Eye (tissue), 1 donor: ENCODE measurements around the gene PPP2R3B.
"Not testable (repeated sequence)": the region's sequence is repeated elsewhere in the genome, so short reads cannot be mapped to it uniquely, and the experiment has no call there.

Experiments used
- DNase-seq: peaks from one replicate; pipeline ENCODE4 v3.0.0-alpha.2; 2015

The PPP2R3B gene

DNA sequence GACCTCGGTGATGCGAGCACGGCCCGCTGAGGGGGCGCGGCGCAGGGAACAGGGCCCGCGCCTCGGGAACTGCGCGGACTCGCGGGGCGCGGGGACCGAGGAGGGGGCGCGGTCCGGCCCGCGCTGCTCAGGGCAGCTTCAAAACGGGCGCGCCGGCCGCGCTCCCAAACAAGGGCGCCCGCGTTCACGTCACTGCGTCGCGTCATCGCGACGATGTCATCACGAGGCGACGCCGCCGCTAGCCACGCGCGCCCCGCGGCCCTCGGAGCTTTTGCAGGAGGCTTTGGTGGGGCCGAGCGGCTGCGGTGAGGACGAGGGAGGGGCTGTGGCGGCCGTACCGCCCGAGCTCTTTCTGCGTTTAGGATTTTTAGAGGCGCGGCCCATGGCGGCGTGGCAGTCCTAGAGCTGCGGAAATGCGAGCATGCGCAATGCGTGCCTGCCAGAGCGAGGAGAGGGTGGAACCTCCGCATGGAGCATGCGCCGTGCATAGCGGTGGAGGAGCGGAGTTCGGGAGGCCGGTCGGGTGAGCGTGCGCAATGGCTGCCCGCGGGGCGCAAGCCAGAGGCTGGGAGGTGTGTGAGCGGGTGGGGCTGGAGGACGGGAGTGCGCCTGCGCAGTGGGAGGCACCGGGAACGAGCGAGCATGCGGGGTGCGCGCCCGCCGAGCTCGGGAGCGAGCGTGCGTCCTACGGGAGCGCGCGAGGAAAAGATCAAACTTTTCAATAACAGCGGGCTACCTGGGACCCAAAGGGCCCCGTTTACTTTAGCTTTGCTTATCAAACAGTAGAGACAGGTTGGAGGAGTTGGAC, at the start of gene PPP2R3B:
PPP2R3B (minus strand) TSS at position 140 of the 808 bp plus-strand sequence. CDS start 216 bp downstream, outside the sequence.
- peak; percentile 100 for DNase-seq

- no peak for DNase-seq
These were observed 48.9 kb upstream of the PPP2R3B start for GRCh38 chrX:435536-436122.

DNA sequence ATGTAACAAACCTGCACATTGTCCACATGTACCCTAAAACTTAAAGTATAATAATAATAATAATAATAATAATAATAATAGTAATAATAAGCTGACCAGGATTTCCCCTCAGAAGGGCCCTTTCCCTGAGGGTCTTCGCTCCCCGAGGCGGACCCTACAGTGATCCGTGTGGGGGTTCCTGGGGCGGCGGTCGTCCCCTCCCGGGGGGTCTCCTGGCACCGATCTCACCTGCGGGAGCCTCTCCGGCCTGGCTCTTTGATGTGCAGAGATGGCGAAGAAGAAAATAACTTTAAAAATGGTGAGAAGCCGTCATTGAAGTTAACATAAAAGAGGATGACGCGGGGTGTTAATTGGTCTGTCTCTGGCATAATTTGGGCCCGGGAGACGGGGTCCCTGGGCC, 48.2 kb upstream of the PPP2R3B start:
- no peak for DNase-seq

GRCh38 chrX:433771-434170, 47.1 kb upstream of the PPP2R3B start:
- no peak for DNase-seq

DNA sequence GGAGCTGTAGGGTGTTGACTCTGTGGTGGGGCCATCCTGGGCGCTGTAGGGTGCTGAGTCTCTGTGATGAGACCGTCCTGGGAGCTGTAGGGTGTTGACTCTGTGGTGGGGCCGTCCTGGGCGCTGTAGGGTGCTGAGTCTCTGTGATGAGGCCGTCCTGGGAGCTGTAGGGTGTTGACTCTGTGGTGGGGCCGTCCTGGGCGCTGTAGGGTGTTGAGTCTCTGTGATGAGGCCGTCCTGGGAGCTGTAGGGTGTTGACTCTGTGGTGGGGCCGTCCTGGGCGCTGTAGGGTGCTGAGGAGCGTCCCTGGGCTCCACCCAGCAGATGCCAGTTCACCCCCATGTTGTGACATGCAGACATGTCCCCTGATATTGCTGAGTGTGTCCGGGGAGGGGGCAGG, 46.0 kb upstream of the PPP2R3B start:
- DNase-seq, result not testable (repeated sequence)

DNA sequence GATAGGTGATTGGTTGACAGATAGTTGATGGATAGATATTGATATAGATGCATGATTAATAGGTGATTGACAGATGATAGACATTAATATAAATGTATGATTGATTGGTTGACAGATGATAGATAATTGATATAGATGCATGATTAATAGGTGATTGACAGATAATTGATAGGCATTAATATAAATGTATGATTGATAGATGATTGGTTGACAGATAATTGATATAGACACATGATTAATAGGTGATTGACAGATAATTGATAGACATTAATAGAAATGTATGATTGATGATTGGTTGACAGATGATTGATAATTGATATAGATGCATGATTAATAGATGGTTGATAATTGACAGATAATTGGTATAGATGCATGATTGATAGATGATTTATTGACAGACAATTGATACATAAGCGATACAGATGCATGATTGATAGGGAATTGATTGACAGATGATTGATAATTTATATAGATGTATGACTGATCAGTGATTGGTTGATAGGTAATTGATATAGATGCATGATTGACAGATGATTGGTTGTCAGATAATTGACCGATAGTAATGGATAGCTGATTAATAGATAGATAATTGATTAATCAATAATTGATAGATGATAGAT, 44.9 kb upstream of the PPP2R3B start:
- DNase-seq, result peak; percentile 56

GRCh38 chrX:431056-431455, 44.3 kb upstream of the PPP2R3B start:
- DNase-seq, result peak; percentile 47

DNA sequence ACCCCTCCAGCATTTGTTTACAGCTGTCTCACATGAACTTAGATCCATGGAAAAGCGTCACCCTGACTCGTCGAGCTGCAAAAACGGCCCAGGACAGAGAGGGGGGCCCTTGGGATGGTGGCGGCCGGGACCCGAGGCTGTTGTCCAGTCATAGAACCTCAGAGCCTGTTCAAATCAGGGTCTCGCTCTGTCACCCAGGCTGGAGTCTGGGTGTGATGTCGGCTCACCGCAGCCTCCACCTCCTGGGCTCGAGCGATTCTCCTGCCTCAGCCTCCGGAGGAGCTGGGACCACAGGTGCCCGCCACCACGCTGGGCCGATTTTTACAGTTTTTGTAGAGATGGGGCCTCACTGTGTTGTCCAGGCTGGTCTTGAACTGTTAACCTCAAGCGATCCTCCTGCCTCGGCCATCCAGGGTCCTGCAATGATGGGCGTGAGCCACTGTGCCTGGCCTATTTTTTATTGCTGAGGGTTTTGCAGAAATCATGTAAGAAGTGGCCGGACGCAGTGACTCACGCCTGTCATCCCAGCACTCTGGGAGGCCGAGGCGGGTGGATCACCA, 42.6 kb upstream of the PPP2R3B start:
- no peak for DNase-seq

DNA sequence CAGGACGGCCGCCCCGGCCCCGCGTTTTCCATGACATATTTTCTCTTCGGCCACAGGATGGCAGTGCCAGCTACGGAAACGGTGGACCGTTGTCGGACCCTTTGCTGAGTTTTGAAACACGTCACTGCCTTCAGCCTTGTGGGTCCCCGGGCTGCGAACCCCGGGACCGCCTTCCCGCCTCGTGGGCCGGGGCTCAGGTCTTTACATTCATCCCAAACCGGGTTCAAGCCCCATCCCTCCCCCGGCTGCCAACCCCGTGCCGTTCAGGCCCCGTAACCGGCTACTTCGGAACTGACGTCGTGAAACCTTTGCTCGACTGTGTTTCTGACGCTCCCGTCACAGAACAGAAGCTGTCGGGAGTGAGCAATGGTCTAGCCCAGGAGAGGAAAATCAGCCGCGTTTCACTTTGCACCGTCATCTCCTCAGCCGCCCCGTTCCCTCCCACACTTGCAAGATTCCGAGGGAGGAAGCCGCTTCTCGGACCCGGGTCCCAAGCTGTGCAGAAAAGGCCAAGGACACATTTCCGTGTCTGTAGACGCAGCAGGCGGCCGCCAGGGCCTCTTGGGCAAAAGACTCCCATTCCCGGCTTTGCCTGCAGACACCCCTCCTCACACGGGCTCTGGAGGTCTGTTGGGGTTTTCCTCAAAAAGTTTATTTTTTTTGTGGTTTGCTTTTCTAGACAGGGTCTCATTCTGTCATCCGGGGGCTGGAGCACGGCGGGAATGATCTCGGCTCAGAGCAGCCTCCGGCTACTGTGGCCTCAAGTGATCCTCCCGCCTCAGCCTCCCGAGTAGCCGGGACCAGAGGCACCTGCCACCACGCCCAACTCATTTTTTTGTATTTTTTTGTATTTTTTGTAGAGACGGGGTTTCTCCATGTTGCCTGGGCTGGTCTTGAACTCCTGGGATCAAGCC, 41.4 kb upstream of the PPP2R3B start:
- peak; percentile 86 for DNase-seq

- no peak for DNase-seq
These were observed 40.2 kb upstream of the PPP2R3B start for GRCh38 chrX:426881-427280.

GRCh38 chrX:425056-425455, 38.3 kb upstream of the PPP2R3B start:
- DNase-seq, result no peak

DNA sequence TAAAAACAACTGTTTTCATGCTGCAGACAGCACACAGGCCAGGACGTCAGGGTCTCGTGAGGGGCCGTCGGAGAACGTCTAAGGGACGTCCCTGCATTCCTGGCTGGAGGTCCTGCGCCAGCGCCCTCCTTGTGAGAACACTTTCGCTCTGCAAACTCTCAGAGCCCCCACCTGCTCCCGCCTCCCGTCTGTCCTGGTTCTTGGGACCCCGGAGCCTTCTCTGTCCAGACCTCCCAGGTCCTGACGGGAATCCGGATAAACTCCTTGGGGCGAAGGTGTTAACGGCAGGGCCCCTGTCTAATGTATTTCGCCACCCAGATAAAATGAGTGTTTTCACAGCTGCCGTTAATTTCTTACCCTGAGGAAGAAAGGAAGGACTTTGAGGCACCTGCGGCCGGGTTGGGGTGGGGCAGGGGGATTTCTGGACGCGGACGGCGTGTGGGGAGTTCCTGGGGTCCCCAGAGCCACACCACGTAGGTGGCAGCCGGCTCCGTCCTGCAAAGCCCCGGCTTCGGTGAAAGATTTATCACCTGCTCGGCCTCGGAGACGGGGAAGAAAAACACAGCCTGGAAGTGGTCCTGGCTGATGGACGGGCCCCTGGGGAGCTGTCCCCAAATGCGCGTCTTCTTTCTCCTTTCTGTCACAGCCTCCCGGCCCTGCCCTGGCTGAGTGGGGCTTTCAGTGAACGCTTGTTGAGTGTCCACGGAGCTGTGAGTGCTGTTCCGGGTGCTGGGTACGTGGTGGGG, 35.1 kb upstream of the PPP2R3B start:
- DNase-seq, result no peak

- no peak for DNase-seq
These were observed 34.0 kb upstream of the PPP2R3B start for GRCh38 chrX:420496-421223.

- DNase-seq, result no peak
These were observed 32.4 kb upstream of the PPP2R3B start for GRCh38 chrX:418927-419729.

DNA sequence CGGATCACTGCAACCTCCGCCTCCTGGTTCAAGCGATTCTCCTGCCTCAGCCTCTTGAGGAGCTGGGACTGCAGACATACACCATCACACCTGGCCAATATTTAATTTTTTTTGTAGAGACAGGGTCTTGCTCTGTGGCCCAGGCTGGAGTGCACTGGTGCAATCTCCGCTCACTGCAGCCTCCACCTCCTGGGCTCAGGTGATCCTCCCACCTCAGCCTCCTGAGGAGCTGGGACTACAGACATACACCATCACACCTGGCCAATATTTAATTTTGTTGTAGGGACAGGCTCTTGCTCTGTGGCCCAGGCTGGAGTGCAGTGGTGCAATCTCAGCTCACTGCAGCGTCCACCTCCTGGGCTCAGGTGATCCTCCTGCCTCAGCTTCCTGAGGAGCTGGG, 28.8 kb upstream of the PPP2R3B start:
- not testable (repeated sequence) for DNase-seq

DNA sequence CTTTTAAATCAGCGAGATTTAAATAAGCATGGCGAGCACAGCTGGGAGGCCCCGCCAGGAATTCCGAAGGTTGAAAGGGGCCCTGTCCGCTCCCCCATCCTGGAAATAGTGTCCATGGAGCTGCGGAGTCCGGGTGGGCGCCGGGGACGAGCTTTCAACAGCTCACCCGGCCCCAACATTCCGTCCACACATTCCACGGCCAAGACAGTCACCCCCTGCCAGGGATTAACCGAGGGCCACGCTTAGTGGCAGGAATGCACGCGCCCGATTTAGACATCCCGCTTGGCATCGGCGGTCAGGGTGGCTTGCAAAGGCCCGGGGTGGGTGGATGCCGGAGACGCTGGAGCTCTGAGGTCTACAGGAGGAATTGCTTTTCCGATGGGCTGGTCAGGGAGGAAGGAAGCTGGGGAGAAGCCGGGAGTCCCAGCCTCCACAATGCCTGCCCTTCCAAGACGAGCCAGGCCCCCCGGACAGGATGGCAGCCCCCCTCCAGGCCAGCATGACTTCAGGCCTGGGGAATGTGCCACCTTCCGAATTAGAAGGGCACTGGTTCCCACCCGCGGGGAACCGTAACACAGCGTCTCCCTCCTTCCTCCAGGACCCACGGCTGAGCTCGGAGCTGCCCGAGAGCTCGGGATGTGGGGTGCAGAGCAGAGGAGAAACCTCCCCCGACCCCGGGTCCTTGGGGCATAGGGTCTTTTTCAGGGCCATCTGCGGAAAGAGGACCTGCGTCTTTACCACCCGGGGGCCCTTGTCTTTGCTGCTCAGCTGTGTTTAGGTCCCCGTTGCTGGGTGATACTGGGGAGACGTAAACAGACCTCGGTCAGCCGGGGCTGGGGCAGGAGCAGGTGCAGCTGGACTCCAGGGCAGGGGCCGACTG, 26.9 kb upstream of the PPP2R3B start:
- peak; percentile 75 for DNase-seq

- DNase-seq, result no peak
These were observed 23.6 kb upstream of the PPP2R3B start for GRCh38 chrX:410296-410695.

DNA sequence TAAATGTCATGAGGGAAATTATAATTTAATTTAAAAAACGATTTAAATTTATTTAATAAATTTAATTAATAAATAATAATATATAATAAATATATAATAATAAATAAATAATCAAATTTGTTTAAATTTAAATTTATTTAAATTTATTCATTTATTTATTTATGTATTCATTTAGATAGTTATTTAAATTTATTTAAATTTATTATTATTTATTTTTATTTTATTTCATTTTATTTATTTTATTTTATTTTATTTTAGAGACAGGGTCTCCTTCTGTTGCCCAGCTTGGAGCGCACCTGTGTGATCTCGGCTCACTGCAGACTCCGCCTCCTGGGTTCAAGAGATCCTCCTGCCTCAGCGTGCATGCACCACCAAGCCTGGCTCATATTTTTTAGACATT, 18.4 kb upstream of the PPP2R3B start:
- DNase-seq, result no peak

DNA sequence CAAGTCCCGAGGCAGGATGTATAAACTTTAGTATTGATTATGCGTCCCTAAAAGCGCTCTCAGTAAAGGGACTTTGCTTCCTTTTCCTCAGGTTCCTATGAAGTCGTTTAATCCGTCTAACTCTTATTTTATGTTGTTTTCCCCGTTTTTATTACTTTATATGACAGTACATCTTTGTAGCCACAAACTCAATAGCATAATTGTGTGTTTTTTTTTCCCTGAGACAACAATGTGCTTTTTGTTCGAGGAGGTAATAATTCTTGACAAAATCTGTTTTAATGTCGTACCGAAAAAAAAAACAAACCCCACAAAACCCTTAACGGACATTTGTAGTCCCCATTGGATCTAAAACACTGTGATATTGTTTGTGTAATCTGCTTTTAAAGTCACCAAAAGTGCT, 17.9 kb upstream of the PPP2R3B start:
- no peak for DNase-seq
